Breast epithelium (tissue), 3 donors: Measurements from ENCODE around the gene GLIS1.

ENCODE experiments used
- POLR2A ChIP-seq: fragments of 450-650 bp; IDR thresholded peaks from one replicate; pipeline ENCODE4 v1.6.1; 2016; ENCODE audit warnings: antibody characterized with exemption, mild to moderate bottlenecking, moderate library complexity
- TF ChIP-seq, protein P1 (sequence below), 3 donors: fragments of 450-650 bp; IDR thresholded peaks; one replicate each; pipeline ENCODE4 v1.5.1; 2016 to 2017; ENCODE audit warnings: antibody characterized with exemption in 3 of 3, mild to moderate bottlenecking in 3 of 3, moderate library complexity in 3 of 3

DNA sequence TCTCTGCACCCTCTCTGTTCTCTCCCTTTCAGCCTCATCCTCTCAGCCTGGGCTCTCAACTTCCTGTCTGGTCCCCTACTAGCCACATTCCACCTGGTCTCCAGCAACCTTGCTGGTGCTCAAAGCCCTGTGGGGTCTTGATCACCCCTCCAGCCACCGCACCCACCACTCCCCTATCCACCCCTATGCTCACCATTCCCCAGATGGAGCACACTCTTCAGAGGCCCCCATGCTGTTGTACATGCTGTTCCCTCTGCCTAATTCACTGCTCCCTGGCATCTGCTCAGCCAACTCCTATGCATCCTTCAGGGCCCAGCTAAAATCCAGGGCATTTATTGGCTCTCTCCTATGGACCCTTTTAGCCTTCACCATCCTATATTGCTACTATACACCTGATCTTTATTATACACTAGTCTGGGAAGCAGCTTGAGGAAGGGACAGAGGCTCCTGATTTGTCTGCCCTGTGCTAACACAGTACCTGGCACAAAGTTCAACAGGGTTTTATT lies 81.0 kb downstream of the GLIS1 start:
- TF ChIP-seq, protein P1, sequence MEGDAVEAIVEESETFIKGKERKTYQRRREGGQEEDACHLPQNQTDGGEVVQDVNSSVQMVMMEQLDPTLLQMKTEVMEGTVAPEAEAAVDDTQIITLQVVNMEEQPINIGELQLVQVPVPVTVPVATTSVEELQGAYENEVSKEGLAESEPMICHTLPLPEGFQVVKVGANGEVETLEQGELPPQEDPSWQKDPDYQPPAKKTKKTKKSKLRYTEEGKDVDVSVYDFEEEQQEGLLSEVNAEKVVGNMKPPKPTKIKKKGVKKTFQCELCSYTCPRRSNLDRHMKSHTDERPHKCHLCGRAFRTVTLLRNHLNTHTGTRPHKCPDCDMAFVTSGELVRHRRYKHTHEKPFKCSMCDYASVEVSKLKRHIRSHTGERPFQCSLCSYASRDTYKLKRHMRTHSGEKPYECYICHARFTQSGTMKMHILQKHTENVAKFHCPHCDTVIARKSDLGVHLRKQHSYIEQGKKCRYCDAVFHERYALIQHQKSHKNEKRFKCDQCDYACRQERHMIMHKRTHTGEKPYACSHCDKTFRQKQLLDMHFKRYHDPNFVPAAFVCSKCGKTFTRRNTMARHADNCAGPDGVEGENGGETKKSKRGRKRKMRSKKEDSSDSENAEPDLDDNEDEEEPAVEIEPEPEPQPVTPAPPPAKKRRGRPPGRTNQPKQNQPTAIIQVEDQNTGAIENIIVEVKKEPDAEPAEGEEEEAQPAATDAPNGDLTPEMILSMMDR (IDR thresholded peaks at IDR 0.05), result no peak
- no peak for TF ChIP-seq POLR2A
